ENCODE data around the gene ADPRHL1.

Gene ADPRHL1

GRCh38 chr13:113420833-113421600 is 32.3 kb downstream of the ADPRHL1 start:
- DNase-seq, result no peak
- Mint-ChIP-seq H3K4me1 (no peaks in the 10 kb centered on the region), H3K27me3 (peaks cover 21% of the 10 kb centered on the region)

DNA sequence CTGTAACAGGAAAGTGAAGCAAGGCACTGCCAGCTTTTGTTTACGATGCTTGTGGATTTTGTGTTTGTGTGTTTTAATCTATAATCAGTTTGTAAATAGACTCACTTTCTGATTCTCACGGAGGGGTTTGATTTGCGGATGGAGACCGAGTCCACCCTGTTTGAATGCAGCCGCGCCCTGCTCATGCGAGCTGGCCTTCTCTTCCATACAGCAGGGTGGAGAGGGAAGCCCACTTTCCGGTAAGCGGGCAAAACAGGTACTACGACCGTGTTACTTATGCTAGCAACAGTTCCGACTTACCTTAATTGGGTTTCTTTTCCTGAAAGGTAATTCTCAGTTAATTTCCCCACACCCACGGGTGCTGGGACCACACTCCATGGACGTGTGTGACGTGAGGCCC is 33.1 kb downstream of the ADPRHL1 start:
- no peak overlapping the region for H3K27ac Mint-ChIP-seq
- no peaks in the 10 kb centered on the region for H3K4me1 Mint-ChIP-seq
- DNase-seq (no peak), ATAC-seq (no peak)
- H3K9me3 Mint-ChIP-seq, result no peaks in the 10 kb centered on the region
- peaks cover 21% of the 10 kb centered on the region for H3K27me3 Mint-ChIP-seq
- no peak overlapping the region for H3K4me3 Mint-ChIP-seq

More at GRCh38 chr13:113420833-113421600, 32.3 kb downstream of the ADPRHL1 start:
- Mint-ChIP-seq H3K9me3 (no peaks in the 10 kb centered on the region), H3K27ac (no peak overlapping the region), H3K4me3 (no peak overlapping the region)
- ATAC-seq, result peak; percentile 69

GRCh38 chr13:113419531-113420193 is 33.6 kb downstream of the ADPRHL1 start:
- no peaks in the 10 kb centered on the region for H3K9me3 Mint-ChIP-seq
- H3K4me3 Mint-ChIP-seq, result no peak overlapping the region
- ATAC-seq (no peak), DNase-seq (no peak)
- no peak overlapping the region for H3K27ac Mint-ChIP-seq
- H3K4me1 Mint-ChIP-seq, result no peaks in the 10 kb centered on the region
- peaks cover 21% of the 10 kb centered on the region for H3K27me3 Mint-ChIP-seq

DNA sequence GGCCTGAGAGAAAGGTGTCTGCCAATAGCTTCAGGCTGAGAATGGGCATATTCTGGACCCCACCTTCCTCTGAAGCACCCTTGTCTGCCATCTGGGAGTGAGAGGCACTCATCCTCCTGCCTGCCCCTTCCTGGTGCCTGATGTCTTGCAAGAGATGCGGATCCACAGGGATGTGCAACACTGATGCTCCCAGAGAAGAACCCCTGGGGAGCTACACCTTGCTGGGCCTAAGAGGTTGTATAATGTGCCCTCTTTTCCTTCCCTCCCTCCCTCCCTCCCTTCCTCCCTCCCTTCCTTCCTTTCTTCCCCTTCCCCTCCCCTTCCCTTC is 34.6 kb downstream of the ADPRHL1 start:
- Mint-ChIP-seq H3K27me3 (peaks cover 21% of the 10 kb centered on the region), H3K9me3 (no peaks in the 10 kb centered on the region), H3K4me3 (no peak overlapping the region), H3K4me1 (no peaks in the 10 kb centered on the region), H3K27ac (no peak overlapping the region)
- DNase-seq (no peak), ATAC-seq (no peak)

- Mint-ChIP-seq H3K27ac (no peak overlapping the region), H3K4me1 (no peaks in the 10 kb centered on the region), H3K9me3 (peaks cover 0 to 4% of the 10 kb centered on the region in 2 donors), H3K4me3 (no peak overlapping the region), H3K27me3 (peaks cover 21% of the 10 kb centered on the region)
- ATAC-seq (no peak), DNase-seq (no peak)
Measured at GRCh38 chr13:113417836-113418721, 35.2 kb downstream of the ADPRHL1 start.

- H3K4me1 Mint-ChIP-seq, result no peaks in the 10 kb centered on the region
- ATAC-seq, result no peak
- H3K4me3 Mint-ChIP-seq, result no peak overlapping the region
- H3K9me3 Mint-ChIP-seq, result peaks cover 0 to 7% of the 10 kb centered on the region in 2 donors
- peaks cover 21% of the 10 kb centered on the region for H3K27me3 Mint-ChIP-seq
- DNase-seq, result no peak
- no peak overlapping the region for H3K27ac Mint-ChIP-seq
Measured at GRCh38 chr13:113417008-113417751, 36.1 kb downstream of the ADPRHL1 start.

- Mint-ChIP-seq H3K27me3 (peaks cover 21% of the 10 kb centered on the region), H3K27ac (no peak overlapping the region), H3K9me3 (peaks cover 0 to 7% of the 10 kb centered on the region in 2 donors), H3K4me1 (no peaks in the 10 kb centered on the region), H3K4me3 (no peak overlapping the region)
- DNase-seq, result no peak
- ATAC-seq, result no peak
Measured at GRCh38 chr13:113415825-113416224, 37.5 kb downstream of the ADPRHL1 start.

GRCh38 chr13:113415032-113415431 is 38.3 kb downstream of the ADPRHL1 start:
- H3K9me3 Mint-ChIP-seq, result peaks cover 0 to 7% of the 10 kb centered on the region in 2 donors
- peaks cover 21% of the 10 kb centered on the region for H3K27me3 Mint-ChIP-seq
- no peak overlapping the region for H3K27ac Mint-ChIP-seq
- H3K4me3 Mint-ChIP-seq, result no peak overlapping the region
- no peak for DNase-seq
- no peaks in the 10 kb centered on the region for H3K4me1 Mint-ChIP-seq
- ATAC-seq, result no peak

- DNase-seq, result no peak
- peak overlapping the region; percentile 52 to 71 for H3K27ac Mint-ChIP-seq
- no peaks in the 10 kb centered on the region for H3K4me1 Mint-ChIP-seq
- H3K4me3 Mint-ChIP-seq, result no peak overlapping the region
- H3K9me3 Mint-ChIP-seq, result peaks cover 0 to 7% of the 10 kb centered on the region in 2 donors
- H3K27me3 Mint-ChIP-seq, result peaks cover 19% of the 10 kb centered on the region
- no peak for ATAC-seq
Measured at GRCh38 chr13:113414335-113414734, 39.0 kb downstream of the ADPRHL1 start.

- Mint-ChIP-seq H3K4me3 (no peak overlapping the region), H3K4me1 (no peaks in the 10 kb centered on the region), H3K9me3 (peaks cover 0 to 7% of the 10 kb centered on the region in 2 donors), H3K27me3 (peaks cover 15% of the 10 kb centered on the region), H3K27ac (peak overlapping the region in 1 of 2 donors; percentile 44)
- DNase-seq (no peak), ATAC-seq (no peak)
Measured at GRCh38 chr13:113413898-113414282, 39.4 kb downstream of the ADPRHL1 start.

DNA sequence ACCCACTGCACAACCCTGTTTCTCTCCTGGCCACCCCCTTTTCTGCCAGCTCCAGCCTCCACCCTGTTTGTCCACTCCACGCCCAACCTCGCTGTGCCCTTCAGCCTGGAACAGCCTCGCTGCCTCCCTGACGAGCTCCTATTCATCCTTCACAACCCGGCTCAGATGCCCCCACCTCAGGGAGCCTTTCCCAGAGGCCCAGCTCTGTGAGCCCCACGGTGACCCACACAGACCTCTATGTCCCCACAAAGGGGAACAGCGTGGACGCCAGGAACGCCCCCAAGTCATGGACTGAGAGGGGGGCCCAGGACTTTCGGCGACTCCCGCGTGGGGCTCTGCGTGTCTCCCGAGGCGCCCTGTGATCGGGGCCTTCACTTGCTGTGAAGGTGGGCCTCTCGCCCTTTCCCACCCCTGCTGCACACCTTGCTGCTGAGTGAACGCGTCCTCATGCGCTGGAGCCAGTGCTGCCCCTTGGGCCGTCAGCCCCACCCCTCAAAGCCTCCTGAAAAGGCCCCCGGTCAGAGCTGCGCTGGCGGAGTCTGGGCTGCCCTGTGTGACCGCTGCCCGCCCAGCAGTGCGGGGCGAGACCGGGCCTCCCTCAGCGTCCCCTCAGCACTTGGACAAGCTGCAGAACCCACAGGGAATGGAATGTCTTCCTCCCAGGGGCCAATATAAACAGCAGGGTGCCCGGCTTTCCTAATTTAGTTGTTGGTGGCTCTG is 40.0 kb downstream of the ADPRHL1 start:
- Mint-ChIP-seq H3K27me3 (peaks cover 11% of the 10 kb centered on the region), H3K4me1 (no peaks in the 10 kb centered on the region), H3K9me3 (peaks cover 0 to 7% of the 10 kb centered on the region in 2 donors), H3K27ac (peak overlapping the region in 1 of 2 donors; percentile 44), H3K4me3 (no peak overlapping the region)
- no peak for DNase-seq
- no peak for ATAC-seq

GRCh38 chr13:113412440-113412839 is 40.8 kb downstream of the ADPRHL1 start:
- H3K4me1 Mint-ChIP-seq, result no peaks in the 10 kb centered on the region
- no peak for ATAC-seq
- peaks cover 15% of the 10 kb centered on the region for H3K27me3 Mint-ChIP-seq
- no peak for DNase-seq
- H3K27ac Mint-ChIP-seq, result no peak overlapping the region
- peaks cover 0 to 7% of the 10 kb centered on the region in 2 donors for H3K9me3 Mint-ChIP-seq
- no peak overlapping the region for H3K4me3 Mint-ChIP-seq

- DNase-seq (no peak), ATAC-seq (no peak)
- Mint-ChIP-seq H3K4me3 (no peak overlapping the region), H3K27me3 (peaks cover 12% of the 10 kb centered on the region), H3K9me3 (peaks cover 0 to 7% of the 10 kb centered on the region in 2 donors), H3K4me1 (no peaks in the 10 kb centered on the region), H3K27ac (no peak overlapping the region)
Measured at GRCh38 chr13:113411216-113412023, 41.9 kb downstream of the ADPRHL1 start.

Data from stimulated activated naive CD8-positive, alpha-beta T cell treated with anti-CD3 and anti-CD28 coated beads, Interleukin-15, amount 100 ng/mL, for 72 hours (primary cell).